Pulmonary artery endothelial cell (primary cell): ENCODE results near the gene CWC27. TPM values are rescaled to one million over a fixed set of nuclear protein-coding genes. Genes with fewer than 3 reads are reported as not detected.

ENCODE experiments used
- DNase-seq: peaks from one replicate; pipeline ENCODE4 v3.0.0-alpha.2; 2011; ENCODE audit warnings: low read depth, low spot score
- total RNA-seq: library from RNA; depleted of rRNA; stranded (reverse); fragments of >200 nt; gene quantifications from 2 replicates; pipeline ENCODE4 v1.2.3, GENCODE V29; 2014

The CWC27 gene
- total RNA-seq, 1 donor from 2014 or later, result 15.8 TPM

- no peak for DNase-seq
These were observed 298.4 kb downstream of the CWC27 start for GRCh38 chr5:65067147-65067506.

Other genes with a start within 250 kb of the CWC27 start
- not detected in 2 replicates for gene SHISAL2B, start 78.4 kb upstream of the CWC27 start, total RNA-seq
- gene SREK1IP1, start 239 bp upstream of the CWC27 start, total RNA-seq, result 13.8 and 16.2 TPM in 2 replicates